ENCODE data around the gene GLRX5.

Gene GLRX5

DNA sequence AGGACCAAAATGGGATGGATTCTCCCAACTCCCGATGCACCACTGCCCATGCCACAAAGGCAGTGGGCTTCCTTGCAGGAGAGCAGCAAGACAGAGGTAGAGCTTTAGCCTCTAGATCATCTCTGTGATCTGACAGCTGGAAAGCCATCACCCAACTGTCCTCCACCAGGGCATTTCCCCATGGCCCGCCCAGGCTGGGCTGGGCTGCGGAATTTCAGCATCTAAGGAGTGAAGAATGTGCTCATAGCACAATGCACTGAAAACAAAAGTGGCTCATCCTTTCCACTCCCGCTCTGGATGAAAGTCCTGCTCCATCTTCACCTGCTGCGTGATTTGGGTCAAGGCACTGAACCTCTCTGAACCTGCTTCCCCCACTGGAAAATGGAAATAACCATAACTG is 24.0 kb upstream of the GLRX5 start:
- H3K4me3 ChIP-seq (ENCODE audit: control insufficient read depth, low read depth, low read length), result no peak overlapping the region
- TF ChIP-seq, protein P1, sequence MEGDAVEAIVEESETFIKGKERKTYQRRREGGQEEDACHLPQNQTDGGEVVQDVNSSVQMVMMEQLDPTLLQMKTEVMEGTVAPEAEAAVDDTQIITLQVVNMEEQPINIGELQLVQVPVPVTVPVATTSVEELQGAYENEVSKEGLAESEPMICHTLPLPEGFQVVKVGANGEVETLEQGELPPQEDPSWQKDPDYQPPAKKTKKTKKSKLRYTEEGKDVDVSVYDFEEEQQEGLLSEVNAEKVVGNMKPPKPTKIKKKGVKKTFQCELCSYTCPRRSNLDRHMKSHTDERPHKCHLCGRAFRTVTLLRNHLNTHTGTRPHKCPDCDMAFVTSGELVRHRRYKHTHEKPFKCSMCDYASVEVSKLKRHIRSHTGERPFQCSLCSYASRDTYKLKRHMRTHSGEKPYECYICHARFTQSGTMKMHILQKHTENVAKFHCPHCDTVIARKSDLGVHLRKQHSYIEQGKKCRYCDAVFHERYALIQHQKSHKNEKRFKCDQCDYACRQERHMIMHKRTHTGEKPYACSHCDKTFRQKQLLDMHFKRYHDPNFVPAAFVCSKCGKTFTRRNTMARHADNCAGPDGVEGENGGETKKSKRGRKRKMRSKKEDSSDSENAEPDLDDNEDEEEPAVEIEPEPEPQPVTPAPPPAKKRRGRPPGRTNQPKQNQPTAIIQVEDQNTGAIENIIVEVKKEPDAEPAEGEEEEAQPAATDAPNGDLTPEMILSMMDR (conservative IDR thresholded peaks at IDR 0.05; ENCODE audit: control insufficient read depth, insufficient read depth, low read depth, low read length), result no peak

DNA sequence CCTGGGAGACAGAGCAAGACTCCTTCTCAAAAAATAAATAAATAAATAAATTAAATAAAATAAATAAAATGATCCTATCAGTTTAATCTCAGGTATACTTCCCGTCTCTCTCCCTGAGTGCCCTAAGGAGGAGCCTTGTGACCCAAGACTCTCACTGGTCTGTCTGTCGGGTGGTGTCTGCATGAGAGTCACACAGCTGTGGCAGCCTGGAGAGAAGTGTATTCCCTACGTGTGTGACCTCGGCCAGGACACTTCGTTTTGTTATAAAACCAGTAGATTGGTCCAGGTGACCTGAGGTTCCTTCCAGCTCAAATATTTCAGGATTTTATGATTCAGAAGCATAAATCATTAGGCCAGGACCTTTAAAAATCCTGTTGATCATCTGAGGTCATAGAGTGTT is 23.2 kb upstream of the GLRX5 start:
- DNase-seq (ENCODE audit: low read depth), result no peak
- TF ChIP-seq, protein P1 (conservative IDR thresholded peaks at IDR 0.05; ENCODE audit: control insufficient read depth, insufficient read depth, low read depth, low read length), result no peak
- H3K4me3 ChIP-seq (ENCODE audit: control insufficient read depth, low read depth, low read length), result no peak overlapping the region

More for the DNA sequence above, 24.0 kb upstream of the GLRX5 start:
- no peak for DNase-seq (ENCODE audit: low read depth)

DNA sequence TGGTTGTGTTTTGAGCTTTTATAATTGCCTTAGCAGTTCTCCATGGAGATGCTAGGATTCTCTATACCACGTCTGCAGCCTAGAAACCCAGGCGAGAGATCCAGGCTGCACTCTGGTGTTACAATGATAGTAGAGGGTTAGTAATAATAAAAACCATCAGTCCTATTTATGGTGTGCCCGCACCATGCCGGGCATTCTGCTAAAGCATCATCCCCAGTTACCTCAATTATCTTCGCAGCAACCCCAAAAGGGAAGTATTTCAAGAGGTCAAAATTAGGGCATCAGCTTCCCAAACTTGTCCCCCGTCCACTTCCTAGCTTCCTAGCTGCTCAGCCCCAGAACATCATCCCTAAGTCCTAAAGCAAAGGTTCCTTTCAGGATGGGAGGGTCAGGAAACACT is 21.6 kb upstream of the GLRX5 start:
- DNase-seq (ENCODE audit: low read depth), result no peak
- no peak overlapping the region for H3K4me3 ChIP-seq (ENCODE audit: control insufficient read depth, low read depth, low read length)
- TF ChIP-seq, protein P1 (conservative IDR thresholded peaks at IDR 0.05; ENCODE audit: control insufficient read depth, insufficient read depth, low read depth, low read length), result no peak

- TF ChIP-seq, protein P1 (conservative IDR thresholded peaks at IDR 0.05; ENCODE audit: control insufficient read depth, insufficient read depth, low read depth, low read length), result no peak
- H3K4me3 ChIP-seq (ENCODE audit: control insufficient read depth, low read depth, low read length), result peak overlapping the region; percentile 70
- DNase-seq (ENCODE audit: low read depth), result no peak
These were observed 20.4 kb upstream of the GLRX5 start for GRCh38 chr14:95514131-95515079.

DNA sequence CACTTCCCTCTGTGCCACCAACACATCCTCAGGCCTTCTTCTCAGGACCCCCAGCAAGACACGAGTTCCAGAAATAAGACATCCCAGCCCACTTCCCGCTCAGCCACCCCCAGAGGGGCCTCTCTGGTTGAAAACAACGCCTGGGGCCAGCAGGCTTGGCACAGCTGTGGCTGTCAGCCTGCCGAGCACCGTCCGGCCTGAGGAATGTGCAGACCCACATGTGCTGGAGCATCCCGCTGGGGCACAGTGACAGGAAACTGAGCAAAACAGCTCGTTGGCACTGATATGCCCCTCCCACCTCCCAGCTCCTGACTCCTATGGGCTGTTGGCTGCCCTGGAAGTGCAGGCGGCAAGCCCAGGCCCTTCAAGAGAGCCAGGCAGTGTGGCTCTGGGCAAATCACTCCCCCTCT is 19.8 kb upstream of the GLRX5 start:
- H3K4me3 ChIP-seq (ENCODE audit: control insufficient read depth, low read depth, low read length), result peak overlapping the region; percentile 70
- TF ChIP-seq, protein P1 (conservative IDR thresholded peaks at IDR 0.05; ENCODE audit: control insufficient read depth, insufficient read depth, low read depth, low read length), result no peak
- DNase-seq (ENCODE audit: low read depth), result no peak

DNA sequence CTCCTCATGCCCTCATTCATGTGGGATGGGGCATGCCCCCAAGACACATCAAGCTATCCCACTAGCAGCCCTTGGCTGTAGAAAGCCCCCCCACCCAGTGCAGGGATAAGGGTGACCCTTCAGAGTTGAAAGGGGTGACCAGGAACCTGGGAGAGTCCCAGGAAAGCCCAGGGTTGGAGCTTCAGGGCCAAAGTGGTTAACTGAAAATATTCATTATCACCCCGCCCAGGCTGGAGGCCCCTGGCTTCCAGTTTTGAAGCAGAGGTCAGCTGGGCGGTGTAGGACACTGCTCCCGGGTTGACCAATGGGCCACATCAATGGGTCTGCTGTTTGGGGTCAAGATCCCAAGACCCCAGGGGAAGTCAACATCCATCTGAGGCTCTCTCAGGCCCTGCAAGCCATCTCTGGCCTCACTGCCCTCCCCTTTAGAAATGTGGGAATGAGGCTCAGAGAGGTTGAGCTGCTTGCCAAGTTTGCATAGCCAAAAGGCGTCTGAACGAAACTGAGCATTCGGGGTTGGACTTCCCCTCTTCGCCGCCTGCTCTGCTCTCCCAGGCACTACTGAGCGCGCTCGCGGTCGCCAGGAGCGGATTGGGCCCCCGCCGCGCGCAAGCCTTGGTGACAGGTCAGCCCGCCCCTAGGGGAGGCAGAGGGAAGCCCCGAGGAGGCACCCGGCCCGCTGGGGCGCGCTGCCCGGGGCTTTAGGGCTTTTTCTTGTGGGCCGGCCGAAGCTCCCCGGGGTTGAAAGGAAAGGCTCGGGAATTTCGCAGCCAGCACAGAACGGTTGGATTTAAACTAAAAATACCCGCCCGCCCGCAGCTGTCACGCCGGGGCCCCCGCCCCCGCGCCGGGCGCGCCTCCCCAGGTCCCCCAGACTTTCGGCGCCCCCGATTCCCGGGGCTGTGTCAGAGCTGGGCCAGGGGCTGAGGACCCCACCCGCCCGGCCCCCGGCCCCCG is 19.0 kb upstream of the GLRX5 start:
- peak overlapping the region; percentile 70 for H3K4me3 ChIP-seq (ENCODE audit: control insufficient read depth, low read depth, low read length)
- DNase-seq (ENCODE audit: low read depth), result no peak
- TF ChIP-seq, protein P1 (conservative IDR thresholded peaks at IDR 0.05; ENCODE audit: control insufficient read depth, insufficient read depth, low read depth, low read length), result no peak

Measured in fibroblast of mammary gland (primary cell).